ENCODE data around the gene AK1. TPM values are rescaled to one million over a fixed set of nuclear protein-coding genes. Genes with fewer than 3 reads are reported as not detected.

Gene AK1
- total and polyA plus RNA-seq, 2 of the 8 experiments (the other 6 are each of a cell fraction or from before 2014, with no cell fraction given) = 37.9 to 39.2 TPM

- TF ChIP-seq CHD7 (IDR thresholded peaks at IDR 0.05; ENCODE audit: insufficient replicate concordance, low read length) (no peak), CEBPB (IDR thresholded peaks at IDR 0.05; ENCODE audit: low read depth, low read length) (no peak), KDM4A (IDR thresholded peaks at IDR 0.05; ENCODE audit: low read depth, low read length, severe bottlenecking) (no peak), KDM5A (IDR thresholded peaks at IDR 0.05; ENCODE audit: low read length) (no peak), USF2 (IDR thresholded peaks at IDR 0.05; ENCODE audit: low read length) (no peak), MAFK (IDR thresholded peaks at IDR 0.05; ENCODE audit: low read depth, low read length) (no peak), ATF2 (IDR thresholded peaks at IDR 0.05; ENCODE audit: low read length) (no peak), TBP (IDR thresholded peaks at IDR 0.05; ENCODE audit: low read depth, low read length) (no peak), ZNF274 (IDR thresholded peaks at IDR 0.05; ENCODE audit: borderline replicate concordance, extremely low read depth, low read length) (no peak)
Observed at GRCh38 chr9:127835991-127836516, 41.4 kb downstream of the AK1 start (continued).

Measured in H1 (cell line).